Activated naive CD4-positive, alpha-beta T cell (primary cell): ENCODE results near the gene KRTAP17-1.
"Not testable (repeated sequence)": the region's sequence is repeated elsewhere in the genome, so short reads cannot be mapped to it uniquely, and the experiment has no call there.

Experiments
- DNase-seq, 4 experiments: peaks; one replicate each; lab custom pipeline; 2025; lab: John Stamatoyannopoulos, UW

Gene KRTAP17-1

GRCh38 chr17:41302981-41303380 lies 12.5 kb downstream of the KRTAP17-1 start:
- no peak for DNase-seq

- no peak for DNase-seq
These were observed 13.3 kb downstream of the KRTAP17-1 start, which contains the start of gene KRTAP29-1 for GRCh38 chr17:41301916-41302901. TSS of gene KRTAP29-1 (minus strand) at chr17:41302851. CDS start at chr17:41302851, 0 bp downstream.

- DNase-seq: no peak
These were observed 14.2 kb downstream of the KRTAP17-1 start for GRCh38 chr17:41301204-41301790.

GRCh38 chr17:41298458-41299135 lies 16.9 kb downstream of the KRTAP17-1 start:
- no peak for DNase-seq

- DNase-seq: no peak
These were observed 18.7 kb downstream of the KRTAP17-1 start for GRCh38 chr17:41296846-41297245.

GRCh38 chr17:41294016-41294415 lies 21.5 kb downstream of the KRTAP17-1 start:
- DNase-seq: no peak

GRCh38 chr17:41287050-41287449 lies 28.5 kb downstream of the KRTAP17-1 start:
- no peak for DNase-seq

- DNase-seq: no peak
These were observed 31.0 kb downstream of the KRTAP17-1 start for GRCh38 chr17:41284546-41284945.

GRCh38 chr17:41284043-41284442 lies 31.5 kb downstream of the KRTAP17-1 start:
- no peak for DNase-seq

- DNase-seq: no peak
These were observed 37.1 kb downstream of the KRTAP17-1 start for GRCh38 chr17:41278176-41278955.

GRCh38 chr17:41275648-41276190 lies 39.8 kb downstream of the KRTAP17-1 start, which contains the start of gene KRTAP9-7:
TSS of gene KRTAP9-7 (plus strand) at chr17:41275698. CDS start at chr17:41275698, 0 bp downstream.
- not testable (repeated sequence) for DNase-seq

GRCh38 chr17:41271858-41272257 lies 43.7 kb downstream of the KRTAP17-1 start:
- DNase-seq: no peak

- not testable (repeated sequence) for DNase-seq
These were observed 44.2 kb downstream of the KRTAP17-1 start for GRCh38 chr17:41271323-41271722.

GRCh38 chr17:41267711-41268110 lies 47.8 kb downstream of the KRTAP17-1 start:
- no peak for DNase-seq

GRCh38 chr17:41265078-41265477 lies 50.4 kb downstream of the KRTAP17-1 start, which contains the start of gene KRTAP9-6:
TSS of gene KRTAP9-6 (plus strand) at chr17:41265378. CDS start at chr17:41265378, 0 bp downstream.
- DNase-seq: no peak
